ENCODE results near the gene MZB1.

MZB1 gene, protein sequence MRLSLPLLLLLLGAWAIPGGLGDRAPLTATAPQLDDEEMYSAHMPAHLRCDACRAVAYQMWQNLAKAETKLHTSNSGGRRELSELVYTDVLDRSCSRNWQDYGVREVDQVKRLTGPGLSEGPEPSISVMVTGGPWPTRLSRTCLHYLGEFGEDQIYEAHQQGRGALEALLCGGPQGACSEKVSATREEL

DNA sequence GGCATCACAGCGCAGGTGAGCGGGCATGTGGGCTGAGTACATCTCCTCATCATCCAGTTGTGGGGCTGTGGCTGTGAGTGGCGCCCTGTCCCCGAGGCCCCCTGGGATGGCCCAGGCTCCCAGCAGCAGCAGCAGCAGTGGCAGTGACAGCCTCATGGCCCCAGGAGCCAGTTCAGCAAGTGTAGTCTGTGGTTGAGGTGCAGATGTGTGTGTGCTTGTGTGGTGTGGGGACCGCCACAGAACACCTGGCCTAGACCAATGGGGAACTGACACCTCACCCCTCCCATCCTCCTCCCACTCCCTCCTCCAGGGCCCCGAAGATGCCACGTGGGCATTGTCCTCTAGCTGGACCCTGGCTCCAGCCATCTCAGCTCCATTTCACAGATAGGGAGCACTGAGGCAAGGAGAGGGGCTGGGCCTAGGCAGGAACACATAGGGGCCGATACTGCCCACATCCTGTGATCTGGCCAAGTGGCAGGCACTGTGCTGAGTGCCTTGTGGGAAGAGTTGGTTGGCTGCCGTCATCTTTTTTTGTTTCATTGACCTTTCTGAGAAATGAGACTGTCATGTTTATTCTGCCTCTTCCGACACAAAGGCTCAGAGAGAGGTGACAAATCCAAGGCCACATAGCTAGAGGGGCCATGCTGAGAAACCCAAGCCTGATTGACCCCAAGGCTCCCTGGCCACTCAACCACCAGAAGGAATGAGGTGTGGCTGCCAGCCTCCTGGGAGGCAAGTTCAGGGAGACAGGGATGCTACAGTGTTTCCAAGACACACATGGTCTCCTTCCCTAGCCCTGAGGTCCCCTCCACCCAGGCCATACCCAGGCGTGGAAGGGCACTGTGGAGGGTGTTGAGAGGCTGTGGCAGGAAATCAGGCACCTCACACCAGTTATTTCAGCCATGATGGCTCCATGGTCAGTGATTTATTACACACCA lies at the start of gene MZB1:
Gene MZB1, minus strand, starts transcription at position 213 of the 938 bp plus-strand sequence. Its CDS starts 57 bp downstream, at position 156.
- no peak for DNase-seq (ENCODE audit: low spot score)

DNA sequence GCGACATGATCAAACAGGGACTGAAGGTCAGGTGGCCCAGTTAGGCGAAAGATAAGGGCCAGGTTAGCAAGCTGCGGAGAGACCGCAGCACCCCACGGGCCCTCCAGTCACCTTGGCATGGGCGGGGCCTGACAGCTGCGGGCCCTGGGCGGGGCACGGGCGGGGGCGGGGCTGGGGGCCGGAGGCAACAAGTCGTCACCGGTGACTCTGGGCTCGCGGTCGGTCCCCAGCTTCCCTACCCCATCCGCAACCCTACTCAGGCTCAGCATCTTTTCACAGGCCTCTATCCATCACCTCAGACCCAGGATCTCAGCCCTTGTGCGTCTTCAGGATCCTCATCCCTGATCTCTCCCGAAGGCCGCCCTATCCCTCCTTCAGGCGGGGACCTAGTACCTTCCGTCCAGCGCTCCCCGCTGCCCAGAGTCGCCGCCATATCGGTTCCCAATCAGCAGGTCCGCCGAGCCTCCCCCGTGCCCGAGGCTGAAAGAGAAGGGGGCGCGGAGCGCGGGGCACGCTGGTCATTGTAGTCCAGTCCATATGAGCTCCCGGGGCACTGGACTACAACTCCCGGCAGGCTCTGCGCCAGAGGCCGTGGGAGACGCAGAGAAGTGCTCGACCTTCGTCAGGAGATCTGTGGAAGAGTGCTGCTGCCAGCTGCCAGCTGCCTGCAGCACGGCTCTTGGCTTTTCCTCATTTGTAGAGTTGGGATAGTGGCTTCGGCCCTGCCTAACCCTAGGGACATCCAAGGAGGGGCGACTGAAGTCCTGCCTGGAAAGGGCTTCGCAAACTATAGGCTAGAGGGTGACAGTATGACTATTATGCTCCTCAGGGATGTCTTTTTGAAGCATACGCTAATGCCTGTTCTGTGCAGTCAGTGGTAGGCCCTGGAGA lies 49.5 kb upstream of the MZB1 start, which contains the start of gene DNAJC18:
Gene DNAJC18, minus strand, starts transcription at position 513 of the 891 bp plus-strand sequence. Its CDS starts 80 bp downstream, at position 433.
- peak; percentile 97 for DNase-seq (ENCODE audit: low spot score)

DNA sequence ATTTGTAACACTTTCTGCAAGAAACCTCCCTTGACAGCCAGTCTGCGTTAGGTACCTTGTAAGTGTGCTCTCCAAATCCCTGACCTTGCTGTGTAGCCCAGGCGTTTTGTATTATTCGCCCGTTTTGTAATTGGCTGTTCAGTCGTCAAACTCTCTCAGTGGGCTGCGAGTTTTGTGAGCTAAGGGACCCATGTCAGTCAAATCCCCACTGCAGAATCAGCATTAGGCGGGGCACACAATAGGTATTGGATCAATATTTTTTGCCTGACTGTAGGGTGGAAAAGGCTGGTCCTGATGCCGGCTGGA lies 48.9 kb upstream of the MZB1 start:
- no peak for DNase-seq (ENCODE audit: low spot score)

DNA sequence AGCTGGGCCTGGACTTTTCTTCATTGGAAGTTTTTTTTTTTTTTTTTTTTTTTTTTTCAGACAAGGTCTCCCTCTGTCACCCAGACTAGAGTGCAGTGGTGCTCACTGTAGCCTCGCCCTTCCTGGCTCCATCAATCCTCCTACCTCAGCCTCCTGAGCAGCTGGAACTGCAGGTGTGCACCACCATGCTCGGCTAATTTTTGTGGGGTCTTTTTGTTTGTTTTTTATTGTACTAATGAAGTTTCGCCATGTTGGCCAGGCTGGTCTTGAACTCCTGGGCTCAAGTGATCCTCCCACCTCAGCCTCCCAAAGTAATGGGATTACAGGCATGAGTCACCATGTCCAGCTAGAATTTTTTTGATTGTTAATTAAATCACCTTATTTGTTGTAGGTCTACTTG lies 46.0 kb upstream of the MZB1 start:
- DNase-seq (ENCODE audit: low spot score): no peak

DNA sequence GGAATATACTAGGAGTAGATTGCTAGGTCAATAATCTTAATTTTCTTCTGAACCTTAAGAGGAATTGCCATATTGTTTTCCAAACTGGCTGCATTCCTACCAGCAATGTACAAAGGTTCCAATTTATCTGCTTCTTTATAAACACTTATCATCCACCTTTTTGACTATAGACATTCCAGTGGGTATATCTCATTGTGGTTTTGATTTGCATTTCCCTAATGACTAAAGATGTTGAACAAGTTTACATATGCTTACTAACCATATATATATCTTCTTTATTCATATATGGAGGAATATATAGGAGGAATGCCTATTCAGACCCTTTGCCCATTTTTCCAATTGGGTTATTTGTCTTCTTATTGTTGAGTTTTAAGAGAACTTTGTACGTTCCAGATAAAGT lies 42.0 kb upstream of the MZB1 start:
- DNase-seq (ENCODE audit: low spot score): no peak

DNA sequence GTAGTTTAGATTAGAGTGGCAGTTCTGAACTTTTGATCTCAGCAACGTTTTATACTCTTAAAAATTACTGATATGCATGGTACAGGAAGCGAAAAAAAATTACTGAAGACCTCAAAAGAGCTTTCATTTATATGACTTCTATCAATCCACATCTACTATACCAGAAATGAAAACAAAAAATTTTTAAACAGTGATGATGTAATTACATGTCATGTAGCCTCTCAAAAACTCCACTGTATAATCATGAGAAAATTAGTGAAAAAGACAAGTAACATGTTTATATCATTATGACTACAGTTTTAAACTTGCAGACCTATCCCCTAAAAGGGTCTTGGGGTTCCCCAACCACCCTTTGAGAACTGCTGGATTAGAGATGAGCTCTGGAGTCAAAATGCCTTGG lies 40.3 kb upstream of the MZB1 start:
- DNase-seq (ENCODE audit: low spot score): no peak

DNA sequence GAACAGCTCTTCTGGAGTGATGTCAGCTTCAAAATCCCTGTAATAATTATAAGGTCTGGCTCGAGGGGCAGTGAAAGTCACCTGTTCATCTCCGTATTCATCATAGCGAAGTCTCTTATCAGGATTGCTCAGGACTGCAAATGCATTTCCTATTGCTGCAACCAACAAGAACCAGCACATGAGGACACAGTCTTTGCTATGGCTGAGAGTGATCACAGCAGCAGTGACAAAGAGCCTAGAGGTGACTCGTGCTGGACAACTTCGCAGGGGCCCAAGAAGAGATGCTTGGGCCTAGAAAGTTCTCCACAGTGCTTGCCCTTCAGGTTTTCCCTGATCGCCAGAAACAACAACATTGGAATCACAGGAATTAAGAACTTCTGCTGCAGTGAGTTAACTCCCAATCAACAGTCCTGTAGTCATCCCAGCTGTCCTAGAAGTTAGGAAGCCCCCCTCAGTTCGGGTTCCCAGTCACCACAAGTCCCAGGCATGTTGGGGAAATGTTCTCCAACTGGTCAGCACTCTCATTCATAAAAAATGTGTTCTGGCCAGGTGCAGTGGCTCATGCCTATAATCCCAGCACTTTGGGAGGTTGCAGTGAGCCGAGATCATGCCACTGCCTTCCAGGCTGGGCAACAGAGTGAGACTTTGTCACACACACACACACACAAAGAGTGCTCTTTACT lies 36.6 kb upstream of the MZB1 start:
- peak; percentile 54 for DNase-seq (ENCODE audit: low spot score)

DNA sequence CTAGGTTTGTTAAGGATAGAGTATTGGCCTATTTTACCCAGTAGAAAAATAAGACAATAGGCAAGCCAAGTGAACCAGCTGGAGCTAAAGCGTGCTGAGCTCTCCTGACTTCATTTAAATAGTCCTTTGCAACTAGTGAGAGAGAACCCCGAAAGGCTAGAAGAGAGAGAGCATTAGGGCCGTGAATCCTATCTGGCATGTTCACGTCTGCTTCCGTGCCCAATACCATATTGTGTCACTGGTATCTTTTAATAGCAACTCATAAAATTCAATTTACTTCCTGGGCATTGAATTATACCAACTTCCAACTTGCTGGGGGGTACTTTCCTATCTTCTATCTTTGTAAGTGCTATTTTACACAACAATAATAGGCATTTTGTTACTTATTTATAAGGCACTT lies 35.8 kb upstream of the MZB1 start:
- no peak for DNase-seq (ENCODE audit: low spot score)

DNA sequence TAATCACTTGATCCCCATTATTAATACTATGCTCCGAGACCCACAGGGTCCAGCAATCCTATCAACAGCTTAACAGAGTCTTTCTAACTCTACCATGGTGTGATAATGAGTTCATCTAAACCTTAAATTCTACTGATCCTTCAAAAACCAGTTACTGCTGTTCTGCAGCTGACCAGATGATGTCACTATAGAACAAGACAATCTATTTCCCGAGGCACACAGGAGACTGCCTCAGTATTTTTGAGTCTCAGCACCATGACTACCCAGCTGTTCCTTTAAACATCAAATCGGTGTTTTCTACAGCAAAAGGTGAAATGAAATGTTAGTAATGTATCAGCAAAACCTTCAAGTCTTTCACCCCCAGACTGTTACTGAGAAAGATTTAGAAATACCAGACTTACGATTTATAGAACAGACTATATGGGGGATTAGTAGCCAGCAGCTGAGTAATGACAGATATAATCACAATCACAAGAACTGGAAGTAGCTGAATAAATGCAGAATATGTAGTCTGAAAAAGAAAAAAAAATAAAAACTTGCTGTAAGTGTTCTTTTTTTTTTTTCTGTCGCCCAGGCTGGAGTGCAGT lies 32.7 kb upstream of the MZB1 start:
- peak; percentile 85 for DNase-seq (ENCODE audit: low spot score)

DNA sequence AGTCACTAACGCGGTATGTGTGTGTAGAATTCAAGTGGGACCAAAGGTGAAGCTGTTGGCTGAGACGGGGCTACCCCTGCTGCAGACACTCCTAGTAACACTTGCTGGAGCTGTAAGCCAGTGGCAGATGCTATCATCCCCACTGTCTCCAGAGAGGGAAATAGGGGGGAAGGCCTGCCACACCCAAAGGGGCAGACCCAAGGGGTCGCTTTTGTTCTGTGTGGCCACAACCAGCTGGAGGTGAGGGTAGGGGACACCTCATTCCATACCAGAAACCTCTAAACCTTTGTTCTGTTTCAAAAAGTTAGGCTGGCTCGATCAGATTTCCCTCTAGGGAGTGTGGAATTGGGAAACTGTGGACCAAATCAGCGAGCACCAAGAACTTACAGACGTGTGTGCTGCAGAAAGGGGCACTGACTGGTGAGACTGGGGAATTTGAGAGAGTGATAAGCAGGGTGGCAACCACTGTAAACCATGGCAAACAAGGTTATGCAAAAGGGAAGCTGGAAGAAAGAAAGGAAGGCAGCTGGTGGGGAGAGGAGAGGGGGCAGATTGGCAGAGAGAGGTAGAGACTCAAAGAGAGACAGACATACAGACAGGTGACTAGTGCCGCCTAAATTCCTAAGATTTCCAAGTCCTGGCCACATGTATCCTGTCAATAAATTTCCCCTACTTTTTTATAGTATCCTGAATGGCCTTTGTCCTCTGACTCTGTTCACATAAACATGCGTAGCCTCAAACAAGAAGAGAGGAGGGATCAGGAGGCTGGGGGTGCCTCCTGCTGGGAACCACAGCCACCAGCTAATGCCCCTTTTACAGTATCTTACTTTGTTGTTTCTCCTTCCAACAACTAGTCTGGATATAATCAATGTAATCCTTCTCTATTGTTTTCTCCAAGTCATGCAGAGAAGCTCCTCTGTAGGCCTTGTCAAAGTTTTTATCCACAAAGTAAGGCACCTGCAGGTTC lies 29.8 kb upstream of the MZB1 start:
- no peak for DNase-seq (ENCODE audit: low spot score)

DNA sequence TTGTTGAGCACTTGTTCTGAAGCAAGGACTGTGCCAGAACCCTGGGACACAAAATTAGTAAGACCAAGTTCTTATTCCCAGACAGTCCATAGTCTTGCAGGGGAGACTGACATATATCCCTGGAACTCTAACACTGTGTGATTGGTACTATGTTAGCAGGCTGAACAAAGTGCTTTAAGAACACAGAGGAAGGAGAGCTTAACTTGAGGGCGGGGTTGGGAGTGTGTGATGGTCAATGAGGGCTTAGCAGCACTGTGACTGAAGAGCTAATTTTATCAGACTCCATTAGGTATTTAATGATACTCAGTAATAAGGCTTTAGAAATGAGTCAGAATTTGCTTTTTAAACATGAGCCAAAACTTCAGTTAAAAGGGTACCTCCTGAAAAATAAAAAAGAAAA lies 29.1 kb upstream of the MZB1 start:
- no peak for DNase-seq (ENCODE audit: low spot score)

DNA sequence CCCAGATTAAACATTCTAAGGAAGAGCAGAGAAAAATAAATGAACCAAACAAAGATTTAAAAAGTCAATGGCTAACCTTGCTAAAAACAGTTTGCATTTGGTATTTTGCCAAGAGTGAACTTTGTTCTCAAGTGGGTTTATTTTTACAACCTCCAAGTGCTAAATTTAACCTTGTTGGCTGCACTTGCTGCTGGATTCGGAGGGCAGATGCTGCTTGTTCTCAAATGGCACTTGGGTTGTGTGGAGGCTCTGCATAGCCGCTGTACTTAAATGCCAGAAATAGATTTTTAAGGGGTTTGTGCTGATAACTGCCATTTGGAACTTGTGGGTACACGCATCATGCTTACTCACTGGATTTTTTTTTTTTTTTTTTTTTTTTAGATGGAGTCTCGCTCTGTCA lies 27.5 kb upstream of the MZB1 start:
- no peak for DNase-seq (ENCODE audit: low spot score)

DNA sequence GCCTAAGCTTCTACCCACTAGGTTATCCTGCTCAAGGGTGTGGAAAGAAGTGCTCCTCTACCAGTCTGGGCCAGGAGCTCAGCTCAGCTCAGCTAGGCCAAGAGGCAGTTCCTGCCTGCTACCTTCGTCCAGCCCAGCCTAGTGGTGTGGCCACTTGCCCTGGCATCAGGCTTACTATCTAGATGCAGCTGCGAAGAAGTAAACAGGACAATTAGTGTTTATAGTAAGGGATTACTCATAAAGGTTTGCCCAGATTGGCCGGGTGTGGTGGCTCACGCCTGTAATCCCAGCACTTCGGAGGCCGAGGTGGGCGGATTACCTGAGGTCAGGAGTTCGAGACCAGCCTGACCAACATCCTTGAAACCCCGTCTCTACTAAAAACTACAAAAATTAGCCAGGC lies 26.9 kb upstream of the MZB1 start:
- DNase-seq (ENCODE audit: low spot score): no peak

DNA sequence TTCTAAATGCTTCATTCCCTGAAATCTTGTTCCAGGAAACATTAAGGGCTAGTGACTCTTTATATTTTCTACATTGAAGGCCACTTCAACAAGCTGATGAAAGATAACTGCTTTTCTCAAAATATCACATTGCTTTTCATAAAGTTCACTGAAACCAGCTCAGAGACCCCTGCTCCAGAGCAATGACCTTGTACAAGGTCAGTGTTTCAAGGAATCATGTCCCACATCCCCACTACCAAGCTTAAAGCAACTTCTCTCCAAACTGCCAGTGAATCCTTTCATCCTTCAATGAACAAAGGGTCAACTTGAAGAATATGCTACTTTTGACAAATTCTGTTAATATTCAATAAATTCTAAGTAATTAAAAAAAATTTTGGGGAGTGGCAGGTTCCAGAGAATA lies 26.2 kb upstream of the MZB1 start:
- no peak for DNase-seq (ENCODE audit: low spot score)

DNA sequence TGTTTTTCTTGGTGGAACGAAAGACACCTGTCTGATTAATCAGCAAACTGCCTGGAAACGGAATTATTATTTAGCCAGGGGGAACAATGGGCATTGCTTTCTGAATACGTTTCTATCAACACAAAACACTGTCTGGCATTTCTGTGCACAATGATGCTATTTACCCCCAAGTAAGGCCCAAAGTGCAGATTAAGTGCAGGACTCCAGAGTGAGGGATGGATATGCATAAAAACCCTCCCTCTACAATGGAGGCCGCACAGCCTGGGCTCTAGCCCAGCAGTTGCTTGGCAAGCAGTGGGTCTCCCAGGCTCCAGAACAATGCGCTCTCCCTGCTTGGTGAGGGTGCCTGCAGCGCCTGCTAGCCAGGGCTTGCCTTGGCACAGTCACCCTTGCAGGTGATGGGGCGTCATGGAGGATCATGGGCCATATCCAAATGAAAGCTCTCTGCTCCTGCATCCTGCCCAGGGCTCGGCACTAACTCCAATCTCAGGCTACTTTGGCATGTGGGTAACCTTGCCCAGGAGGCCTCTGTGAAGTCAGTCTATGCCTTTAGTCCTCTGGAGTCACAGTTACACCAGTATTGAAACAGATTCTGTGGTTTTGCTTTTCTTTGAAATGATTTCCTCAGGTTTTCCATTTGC lies 25.6 kb upstream of the MZB1 start:
- no peak for DNase-seq (ENCODE audit: low spot score)

DNA sequence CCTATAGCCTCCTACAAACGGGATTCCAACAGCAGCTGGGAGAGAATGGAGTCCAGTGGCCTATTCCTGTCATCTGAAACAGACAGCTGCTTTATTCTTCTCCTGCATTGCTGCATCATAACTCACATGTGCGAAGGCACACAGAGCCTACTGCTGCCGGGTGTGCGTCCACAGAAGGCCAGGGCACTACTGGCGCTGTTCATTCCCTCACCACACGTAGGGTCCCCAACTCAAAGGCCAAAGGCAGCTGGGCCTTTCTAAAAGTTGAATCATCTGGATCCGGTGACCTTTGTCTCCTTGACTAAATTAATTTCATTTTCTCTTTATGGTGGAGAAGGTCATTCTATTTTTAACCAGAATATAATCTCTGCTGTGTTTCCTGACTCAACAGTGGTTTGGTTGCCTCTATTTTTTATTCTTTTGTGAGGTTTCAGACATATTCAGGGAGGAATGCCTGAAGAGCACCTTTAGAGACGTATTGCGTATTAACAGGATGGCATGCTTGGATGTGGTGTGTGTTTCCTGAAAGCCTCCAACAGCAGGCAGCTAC lies 24.9 kb upstream of the MZB1 start:
- no peak for DNase-seq (ENCODE audit: low spot score)

DNA sequence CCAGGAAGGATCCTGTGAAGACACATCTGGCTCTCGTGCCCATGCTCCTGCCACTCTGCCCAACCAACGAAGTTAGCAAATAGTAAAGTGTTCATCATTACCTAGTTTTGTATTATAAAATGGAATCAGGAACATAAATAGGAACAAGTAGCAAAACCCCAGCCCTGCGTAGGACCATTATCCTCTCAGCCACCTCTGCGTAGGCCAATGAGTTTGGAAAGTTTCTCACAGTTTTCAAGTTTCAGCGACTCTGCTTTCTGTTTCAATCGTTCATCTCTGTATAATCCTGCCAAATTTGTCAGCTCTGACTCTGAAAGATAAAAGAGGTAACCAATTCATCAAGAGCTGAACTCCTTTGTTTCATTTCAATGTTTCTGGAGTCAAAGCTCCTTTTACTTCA lies 24.2 kb upstream of the MZB1 start:
- DNase-seq (ENCODE audit: low spot score): no peak

DNA sequence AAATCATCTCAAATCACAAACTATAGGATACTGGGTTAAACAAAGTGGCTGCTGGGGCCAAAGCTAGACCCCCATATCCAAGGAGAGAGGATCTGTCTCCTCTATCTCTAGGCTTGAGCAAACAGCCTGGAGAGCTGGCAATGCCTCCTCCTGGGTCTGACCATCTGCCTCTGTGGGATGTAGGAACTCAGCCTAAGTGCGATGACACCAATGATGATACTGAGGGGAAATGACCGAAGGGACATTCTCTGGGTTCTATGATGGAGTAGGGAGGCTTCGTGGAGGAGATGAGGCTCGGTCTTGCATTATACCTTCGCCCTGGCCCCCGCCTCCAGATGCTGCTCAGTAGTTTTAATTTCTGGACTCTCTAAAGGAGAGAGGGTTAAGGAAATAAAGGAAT lies 23.4 kb upstream of the MZB1 start:
- DNase-seq (ENCODE audit: low spot score): no peak

DNA sequence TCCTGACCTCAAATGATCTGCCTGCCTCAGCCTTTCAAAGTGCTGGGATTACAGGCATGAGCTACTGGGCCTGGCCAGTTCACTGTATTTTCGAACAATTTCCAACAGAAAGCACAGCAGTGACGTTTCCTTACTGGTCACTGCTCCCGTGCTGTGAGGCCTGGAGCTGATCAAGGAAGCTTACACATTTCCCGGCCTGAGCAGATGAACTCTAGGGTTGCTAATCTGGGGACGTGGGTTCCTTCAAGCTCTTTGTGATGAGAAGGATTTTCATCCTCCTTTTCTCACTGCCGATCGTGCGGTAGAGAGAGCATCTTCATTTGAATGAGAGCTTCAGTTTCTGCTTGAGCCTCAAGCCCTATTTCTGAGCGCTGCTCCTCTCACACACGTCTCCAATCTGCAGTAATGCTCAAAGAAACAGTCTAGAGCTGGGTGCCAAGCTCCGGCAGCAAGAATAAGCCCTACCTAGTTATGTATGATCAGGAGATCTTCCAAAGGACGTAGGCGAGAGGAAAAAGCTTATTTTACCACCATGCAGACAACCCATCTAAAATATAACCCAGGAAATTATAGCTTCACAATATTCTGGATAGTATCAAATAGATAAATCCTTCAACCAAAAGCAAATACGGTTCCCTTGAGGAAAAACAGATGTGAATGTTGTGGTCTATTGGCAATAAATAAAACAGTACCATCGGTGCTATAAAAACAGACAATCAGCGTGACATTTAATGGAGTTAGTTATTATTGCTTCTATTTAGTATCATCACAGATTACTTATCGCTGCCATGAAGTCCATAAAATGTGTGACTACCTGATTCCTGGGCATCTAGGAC lies 21.5 kb upstream of the MZB1 start:
- DNase-seq (ENCODE audit: low spot score): peak; percentile 66
